Stimulated activated CD4-positive, alpha-beta T cell treated with anti-CD3 and anti-CD28 coated beads, TNF-alpha, amount 100 ng/mL, for 4 hours (primary cell): ENCODE data around the gene CD58.
"Not testable (repeated sequence)": the region's sequence is repeated elsewhere in the genome, so short reads cannot be mapped to it uniquely, and the experiment has no call there.

Experiments used
- DNase-seq, 3 experiments: peaks; one replicate each; pipeline ENCODE4 v3.0.0-alpha.2; 2020; ENCODE audit warnings: low read depth in 3 of 3

CD58 gene

DNA sequence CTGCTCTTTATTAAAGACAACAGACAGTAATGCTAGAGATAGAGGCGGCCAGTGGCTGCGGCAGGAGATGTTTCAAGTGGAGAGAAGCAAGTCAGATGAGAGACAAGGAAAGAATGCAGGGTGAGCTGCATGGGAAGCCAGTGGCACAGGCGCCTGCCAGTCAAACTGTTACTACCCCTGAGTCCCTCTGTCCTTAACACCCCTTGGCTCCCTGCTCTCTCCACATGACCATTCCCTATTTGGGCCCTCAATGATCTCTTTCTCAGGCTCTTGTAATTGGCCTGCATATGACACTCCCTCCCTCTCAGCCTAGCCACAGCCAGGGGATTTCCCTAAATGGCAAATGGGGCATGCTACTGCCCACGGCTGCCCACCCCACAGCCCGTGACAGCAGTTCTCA lies 22.6 kb upstream of the CD58 start:
- not testable (repeated sequence) for DNase-seq

DNA sequence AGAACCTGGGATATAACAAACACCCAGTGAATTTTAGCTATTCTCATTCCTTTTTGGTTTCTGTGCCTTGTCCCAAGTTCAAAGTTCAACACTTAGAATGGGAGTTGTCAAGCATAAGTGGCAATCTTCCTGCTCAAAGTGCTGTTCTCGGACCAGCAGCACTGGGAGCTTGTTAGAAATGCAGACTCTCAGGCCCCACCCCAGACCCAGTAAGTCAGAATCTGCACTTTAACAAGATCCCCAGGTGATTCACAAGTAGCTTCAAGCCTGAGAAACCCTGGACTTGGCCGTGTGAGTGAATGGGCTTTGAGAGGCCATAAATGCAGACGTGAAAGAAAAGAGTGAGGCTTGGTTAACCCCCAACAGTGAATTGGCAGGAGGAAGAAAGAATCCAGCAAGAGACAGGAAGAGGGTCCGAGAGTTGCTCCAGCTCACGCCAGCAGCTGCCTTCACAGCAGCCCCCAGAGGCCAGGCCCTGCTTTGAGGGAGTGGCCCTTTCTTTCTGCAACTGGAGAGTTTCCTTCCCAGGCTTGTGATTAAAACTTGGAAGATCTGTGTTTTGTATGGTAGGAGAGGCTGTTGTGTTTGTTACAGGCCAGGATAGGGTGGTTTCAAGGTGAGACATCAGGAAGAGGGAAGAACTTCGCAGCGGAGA lies 21.3 kb upstream of the CD58 start:
- not testable (repeated sequence) for DNase-seq

DNA sequence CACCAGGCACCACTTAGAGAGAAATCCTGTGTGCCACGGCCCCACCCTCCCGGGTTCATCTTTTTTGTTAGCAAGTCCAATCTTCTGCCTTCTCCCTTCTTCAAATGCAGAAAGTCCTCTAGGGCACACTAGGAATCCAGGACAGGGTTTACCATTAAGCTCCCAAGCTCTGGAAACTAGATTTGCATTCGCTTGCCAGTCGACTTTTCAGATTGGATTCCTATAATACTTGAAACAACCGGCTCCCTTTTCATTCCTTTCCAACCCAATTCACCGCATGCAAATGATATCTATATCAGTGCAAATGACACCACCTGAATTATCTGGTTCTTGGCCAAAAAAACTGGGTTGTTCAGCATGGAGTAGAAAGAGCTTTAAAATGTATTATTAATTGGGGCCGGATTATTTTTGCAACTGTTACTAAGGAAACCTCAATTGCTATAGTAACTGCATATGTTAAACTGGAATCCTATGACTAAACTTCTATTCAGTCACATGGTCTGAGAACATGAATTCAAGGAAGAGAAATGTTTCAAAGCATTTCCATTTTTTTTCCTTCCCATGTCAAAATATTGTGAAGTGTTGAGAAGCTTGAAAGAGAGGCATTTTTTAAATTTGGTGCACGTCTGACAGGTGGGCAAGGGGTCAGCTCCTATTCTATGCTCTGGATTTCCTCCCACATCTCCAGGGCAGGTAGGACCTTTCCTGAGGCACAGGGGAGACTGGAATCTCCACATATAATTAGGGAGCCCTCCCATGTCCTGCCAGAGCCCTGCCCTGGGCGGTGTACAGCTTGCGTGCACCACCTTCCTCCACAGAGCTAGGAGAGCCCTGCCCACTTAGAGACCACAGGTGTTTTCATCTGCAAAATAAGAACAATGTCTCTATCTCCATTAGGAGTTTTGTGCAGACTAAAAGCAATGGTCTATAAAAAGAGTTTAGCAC lies 20.5 kb upstream of the CD58 start:
- DNase-seq = not testable (repeated sequence)

DNA sequence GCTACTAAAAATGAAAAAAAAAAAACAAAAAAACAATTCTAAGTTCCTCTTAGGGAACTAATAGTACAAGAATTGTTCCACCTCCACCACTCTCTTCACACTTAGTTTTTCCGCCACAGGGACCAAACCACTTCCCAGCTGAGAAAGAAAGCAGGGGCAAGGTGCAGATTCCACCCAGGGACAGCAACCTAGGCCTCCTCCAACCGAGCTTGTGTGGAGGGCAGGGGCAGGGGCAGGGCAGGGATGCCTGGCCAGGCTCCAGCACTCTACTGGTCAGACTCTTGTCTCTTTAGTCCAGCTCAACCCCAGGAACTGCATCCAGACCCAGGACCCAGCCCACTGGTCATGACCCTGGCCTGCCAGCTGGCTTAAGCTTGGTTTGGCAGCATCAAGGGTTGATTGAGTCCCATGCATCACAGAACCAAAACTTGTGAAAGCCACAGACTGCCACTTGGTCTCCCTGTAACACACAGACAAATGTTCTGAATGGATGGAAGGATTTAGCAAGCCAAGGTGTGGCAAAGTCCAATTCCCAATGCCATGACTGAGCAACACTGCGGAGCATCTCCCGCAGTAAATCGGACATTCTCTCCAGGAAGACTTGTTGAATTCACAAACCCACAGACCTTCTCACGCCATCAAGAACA lies 19.7 kb upstream of the CD58 start:
- DNase-seq = not testable (repeated sequence)

DNA sequence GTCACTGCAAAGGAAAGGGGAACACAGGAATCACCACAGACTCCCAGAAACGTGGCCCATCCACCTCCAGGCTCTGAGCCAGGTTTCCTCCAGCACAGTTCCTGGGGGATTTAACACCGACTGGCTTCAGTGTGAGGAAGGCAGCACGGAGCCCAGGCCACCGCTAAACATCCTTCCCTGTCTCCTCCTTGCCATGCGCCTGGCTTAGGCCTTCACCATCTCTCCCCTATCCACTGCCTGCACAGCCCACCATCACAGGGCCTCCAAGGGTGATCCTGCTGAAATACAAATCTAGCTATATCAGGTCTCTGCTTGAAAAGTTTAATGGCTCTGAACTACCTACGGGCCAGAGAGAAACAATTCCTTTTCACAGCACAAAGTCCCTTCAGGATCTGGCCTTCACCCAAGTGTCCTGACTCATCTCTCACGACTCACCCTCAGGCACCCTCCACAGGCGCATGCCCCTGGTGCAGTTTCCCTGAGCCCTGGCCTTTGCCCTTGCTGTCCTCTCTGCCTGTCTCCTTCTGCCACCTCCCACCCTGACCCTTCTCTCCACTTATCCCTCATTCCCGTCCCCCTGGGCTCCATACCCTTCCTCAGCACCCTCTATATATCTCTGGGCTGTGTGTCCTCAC lies 18.4 kb upstream of the CD58 start:
- not testable (repeated sequence) for DNase-seq

DNA sequence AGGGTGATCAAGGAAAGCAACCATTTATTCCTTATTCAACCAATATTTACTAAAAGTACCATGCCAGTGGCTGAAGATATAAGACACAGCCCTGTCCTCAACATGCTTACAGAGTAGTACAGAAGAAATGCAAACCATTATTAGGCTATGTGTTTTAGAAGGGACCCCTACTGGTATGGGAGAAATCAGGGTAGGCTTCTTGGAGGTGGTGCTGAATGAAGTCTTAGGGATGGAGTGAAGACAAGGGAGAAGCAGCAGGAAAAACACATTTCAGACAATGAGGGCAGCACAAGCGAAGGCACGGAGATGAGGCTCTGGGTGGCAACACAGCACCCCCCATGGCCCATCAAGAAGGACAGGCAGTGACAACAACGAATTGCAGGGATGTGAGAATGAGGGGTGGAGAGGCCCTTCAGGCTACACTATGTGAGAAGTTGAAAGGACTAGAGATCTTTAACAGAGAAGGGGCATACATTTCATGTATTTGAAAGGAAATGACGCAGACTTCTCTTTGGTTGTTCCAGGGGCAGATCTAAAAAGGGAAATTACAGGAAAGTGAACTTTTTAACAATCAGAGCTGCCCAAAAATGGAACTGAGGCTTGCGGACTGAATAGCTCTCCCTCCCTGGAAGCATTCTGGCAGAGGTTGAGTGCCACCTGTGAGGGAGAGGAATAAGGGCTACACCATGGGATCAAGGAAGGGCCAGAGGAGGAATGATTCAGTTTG lies 16.8 kb upstream of the CD58 start:
- no peak for DNase-seq

DNA sequence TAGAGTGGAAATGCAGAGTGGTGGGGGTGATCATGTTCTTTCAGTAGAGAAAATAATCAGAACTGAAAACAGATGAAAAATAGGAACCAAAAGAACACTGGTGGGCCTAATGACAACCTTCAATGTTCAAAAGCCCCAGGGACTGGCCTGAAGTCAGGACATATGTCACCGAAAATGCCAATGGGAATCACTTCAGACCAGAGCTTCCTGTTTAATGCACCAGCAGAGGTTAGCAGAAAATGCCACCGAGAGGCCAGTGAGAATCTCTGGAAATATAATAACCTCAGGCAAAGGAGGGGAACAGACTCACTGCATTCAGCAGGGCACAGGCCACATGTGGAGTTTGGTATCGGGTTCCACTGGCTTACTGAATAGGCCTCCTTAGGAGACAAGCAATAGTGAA lies 15.9 kb upstream of the CD58 start:
- no peak for DNase-seq

DNA sequence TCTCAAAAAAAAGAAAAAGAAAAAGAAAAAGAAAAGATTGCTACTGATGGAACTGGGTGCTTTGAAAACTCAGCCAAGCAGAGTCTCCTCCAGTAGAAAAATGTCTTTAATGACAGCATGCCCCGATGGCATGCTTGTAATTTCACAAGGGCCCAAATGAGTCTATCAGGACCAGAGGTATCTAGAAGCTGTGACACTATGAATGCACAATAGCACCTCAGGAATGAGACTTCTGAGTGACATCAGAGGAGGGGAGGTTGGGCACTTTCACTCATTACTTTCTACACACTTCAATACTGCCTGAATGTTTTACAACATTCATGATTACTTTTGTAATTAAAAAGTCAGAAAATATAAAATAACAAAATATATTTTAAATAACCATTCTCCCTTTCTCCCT lies 15.1 kb upstream of the CD58 start:
- no peak for DNase-seq

DNA sequence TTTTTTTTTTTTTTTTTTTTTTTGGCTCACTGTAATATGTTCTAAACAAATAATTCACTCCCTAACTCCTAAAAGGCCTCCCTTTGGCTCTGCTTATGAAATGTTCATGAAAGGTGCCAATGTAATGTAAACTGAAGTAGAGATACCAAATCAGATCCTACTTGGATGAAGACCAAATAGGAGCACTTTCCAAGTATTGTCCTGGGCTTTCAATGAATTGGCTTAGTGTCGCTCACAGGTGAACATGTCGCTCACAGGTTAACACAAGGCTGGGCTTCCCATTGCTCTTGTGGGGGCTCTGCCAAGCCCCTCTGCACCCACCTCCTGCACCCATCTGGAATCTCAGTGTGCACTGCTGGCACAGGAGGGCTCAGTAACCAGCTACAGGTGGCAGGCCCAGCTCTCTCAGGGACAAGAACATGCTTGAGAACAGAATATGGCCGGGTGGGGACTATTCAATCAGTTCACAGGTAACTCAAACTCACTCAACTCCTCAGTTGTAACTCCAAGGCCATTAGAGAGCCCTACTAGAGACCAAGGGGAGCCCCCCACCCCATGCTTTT lies 10.6 kb upstream of the CD58 start:
- DNase-seq = no peak

DNA sequence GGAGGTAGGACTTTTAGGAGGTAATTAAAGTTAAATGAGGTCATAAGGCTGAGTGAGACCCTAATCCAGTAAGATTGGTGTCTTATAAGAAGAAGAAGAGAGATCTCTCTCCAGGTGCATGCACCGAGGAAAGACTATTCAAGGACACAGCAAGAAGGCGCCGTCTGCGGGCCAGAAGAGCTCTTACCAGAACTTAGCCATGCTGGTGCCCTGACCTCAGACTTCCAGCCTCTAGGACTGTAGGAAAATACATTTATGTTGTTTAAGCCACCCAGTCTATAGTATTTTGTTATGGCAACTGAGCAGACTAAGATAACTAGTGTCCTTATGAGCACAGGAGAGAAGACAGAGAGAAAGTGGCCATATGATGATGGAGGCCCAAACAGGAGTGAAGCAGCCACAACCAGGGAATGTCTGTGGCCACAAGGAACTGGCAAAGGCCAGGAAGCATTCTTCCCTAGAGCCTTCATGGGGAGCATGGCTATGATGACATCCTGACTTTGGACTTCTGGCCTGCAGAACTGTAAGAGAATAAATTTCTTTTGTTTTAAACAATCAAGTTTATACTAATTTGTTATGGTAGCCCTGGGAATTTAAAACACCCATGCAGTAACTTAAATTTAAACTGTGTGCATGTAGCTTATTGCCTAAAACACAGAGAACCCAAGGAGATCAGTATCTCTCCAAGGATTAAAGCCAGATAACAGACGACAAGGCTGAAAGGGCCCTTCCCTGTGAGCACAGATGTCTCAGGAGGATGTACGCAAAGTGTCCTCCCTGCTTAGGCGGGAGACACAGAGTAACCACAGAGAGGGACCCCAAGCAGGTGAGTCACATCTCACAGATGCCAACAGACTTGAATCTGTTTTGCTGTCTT lies 9.9 kb upstream of the CD58 start:
- DNase-seq = no peak

DNA sequence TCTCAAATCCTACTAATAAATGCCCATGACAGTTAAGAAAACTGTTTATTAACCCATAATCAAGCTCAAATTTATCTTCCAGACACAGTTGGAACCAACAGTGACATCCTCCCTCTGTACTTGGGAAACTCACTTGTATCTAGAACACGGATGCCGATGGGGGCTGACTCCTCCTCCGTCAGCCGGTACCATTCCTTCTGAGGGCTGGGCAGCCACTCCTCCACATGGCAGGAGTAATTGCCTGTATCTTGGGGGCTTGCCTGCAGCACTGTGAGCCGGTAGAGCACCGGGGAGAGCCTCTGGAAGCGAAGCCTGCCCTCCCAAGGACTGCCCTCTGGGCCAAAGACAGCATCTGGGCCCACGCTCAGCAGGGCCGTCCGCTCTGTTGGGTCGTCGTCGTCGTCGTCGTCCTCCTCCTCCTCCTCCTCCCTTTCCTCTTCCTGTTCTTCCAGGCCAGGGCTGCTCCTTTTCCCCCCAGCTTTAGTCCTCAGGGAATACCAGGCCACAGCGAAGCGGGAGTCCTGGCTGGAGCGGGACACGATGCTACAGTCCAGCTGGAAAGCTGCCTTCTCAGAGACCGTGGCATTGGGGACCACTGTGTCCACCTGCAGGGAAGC lies 8.5 kb upstream of the CD58 start:
- DNase-seq = no peak

DNA sequence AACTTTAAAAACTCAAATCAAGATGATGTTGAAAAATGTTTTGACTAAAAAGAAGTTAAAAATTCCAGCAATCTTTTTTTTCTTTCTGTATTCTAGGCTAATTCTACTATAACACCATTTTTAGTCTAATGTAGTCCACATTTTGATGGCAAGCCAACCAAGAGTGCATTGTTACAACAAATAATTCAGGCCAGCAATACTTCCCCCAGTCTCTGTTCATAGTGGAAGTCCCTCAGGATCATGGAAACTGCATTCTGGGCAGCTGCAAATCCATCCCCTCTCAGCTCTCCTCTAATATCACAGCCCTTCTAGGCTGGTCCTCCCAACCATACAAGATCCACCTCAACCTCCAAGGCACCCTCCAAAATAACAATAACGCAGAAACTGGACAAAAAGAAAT lies 7.8 kb upstream of the CD58 start:
- no peak for DNase-seq

DNA sequence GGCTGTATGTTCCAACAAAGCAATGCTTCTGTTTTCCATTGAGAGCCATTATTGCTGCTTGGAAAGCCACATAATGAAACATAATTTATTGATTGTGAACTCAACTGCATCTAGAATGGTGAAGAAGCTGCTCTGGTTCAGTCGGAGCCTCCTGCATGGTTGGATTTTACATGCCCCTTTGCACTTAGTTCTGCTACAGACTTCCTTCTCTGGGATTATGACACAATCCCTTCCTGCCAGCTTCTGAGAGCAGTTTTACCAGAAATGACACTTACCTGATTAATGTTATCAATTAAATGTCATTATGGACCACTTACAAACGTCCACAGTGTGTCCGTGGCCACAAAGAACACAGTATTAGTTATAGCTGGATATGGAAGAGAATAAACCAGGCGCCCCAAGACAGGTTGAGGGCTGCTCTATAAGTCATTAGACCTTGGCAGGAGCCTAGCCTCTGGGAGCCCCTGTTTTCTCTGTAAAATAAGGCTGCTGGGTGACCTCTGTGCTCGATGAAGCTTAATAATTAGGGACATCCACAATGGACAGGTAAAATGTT lies 7.0 kb upstream of the CD58 start:
- no peak for DNase-seq

DNA sequence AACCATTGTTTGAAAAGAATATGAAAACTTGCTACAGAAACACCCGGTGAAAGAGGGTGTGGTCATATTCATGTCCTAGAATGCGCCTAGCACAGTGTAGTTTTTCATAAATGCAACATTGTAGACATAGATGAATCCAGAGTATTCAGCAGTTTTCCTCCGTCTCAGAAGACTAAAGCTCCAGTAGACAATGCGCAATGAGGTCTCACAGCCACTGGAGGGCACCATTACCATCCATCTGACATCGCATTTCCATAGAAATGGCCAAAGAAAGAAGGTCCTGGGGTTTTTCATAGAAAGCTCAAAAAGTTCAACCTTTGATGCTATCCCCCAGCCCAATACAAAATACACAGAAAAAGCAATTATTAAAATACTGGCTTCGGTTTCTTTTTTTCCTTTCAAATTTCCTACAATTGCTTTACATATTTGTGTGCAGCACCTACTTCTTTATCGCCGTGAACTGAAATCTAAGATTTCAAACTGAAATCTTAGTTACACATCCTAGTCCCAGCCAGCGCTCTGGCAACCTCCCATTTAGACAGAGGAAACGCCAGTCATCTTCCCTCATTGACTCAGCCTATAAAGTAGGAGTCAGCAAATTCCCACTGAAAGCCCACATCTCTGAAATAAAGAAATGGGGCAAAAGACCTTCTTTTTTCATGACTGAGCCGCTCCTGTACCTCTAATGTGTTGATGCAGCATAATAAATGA lies 3.9 kb upstream of the CD58 start:
- peak in 1 of 3 experiments; percentile 20 for DNase-seq

DNA sequence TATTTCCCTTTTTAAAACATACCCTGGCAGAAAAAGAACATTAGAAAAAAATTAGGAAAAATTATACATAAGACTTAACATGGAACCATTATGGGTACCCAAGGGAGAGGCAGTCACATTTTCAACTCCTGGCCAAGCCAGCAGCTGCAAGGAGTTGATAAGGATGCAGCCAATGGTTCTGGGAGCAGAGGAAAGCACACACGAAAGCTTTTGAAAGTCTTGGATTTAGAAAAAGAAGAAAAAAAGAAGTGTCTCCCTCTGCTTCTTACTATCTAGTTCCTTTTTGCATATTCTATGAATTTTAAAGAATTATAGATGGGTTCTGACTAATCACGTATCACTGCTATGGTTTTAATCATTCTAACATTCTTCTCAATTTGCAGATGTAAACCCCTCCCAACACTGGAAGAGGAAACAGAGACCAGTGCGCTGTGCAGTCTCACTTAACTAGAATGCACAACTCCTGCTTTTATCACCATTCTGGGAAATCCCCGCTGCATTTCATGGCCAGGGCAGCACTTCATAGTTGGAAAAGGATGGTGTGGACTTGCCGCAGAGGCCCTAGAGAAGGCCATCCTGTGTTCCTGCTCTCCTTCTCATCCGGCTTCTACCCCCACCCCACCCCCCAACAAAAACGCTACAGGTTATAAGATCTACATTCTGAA lies 2.7 kb upstream of the CD58 start:
- no peak for DNase-seq

DNA sequence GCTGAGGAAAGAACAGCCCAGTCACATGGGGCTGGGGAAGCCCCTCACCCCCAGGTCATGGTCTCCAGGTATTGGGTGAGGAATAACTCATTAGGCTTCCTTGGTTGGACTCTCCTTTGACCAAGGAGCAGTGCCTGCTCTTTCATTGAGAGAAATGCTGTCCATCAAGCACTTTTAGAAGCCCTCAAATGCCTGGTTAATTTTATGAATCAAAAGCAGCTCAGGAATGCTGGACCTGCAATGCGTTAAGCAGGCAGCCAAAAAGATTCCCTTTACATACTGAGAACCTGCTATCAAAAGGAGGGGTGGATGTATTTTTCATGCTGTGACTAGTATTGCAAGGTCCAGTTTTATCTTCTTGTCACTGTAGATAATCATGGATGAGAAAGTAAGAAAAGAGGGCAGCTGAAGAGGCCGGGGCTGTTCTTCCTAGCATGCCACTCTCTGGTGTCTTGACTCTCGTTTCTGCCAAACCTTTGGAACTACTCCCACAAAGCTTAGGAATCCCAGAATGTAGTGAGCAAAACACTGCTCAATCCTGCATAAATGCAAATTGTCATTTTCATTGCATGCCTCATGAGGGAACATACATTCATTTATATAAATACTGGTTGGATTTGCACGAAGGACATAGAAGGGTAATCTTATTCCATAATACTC lies 2.1 kb upstream of the CD58 start:
- no peak for DNase-seq

DNA sequence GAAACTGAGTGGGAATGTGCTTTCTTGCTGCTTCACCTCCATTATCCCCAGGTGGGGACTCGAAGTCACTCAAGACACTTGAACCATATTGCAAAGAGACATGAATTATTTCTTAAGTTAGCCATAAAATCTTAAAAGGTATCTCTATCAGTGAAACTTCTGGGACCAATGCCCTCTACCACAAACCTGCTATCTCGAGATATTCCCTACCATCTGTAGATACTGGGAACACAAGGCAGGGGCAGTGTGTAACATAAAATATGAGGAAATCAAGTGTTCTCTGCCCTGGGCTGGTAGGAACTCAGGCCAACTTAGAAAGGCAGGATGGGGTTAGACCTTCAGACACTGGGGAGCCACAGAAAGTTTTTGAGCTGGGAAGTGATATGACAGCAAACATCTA lies 1.3 kb upstream of the CD58 start:
- DNase-seq = no peak
